ENCODE results near the gene CITED4.

GRCh38 chr1:40907899-40908298, 45.7 kb upstream of the CITED4 start:
- TF ChIP-seq LARP7 (IDR thresholded peaks at IDR 0.05) (no peak), RCOR1 (conservative IDR thresholded peaks at IDR 0.05; ENCODE audit: low read depth, low read length) (no peak)

All from GM12878 (cell line).